DMS53 (cell line): Measurements from ENCODE around the gene CEP126.

Source experiments
- DNase-seq: peaks from one replicate; lab custom pipeline; 2025; lab: John Stamatoyannopoulos, UW

CEP126 gene

GRCh38 chr11:101914738-101915426 lies at the start of gene CEP126:
CEP126 (plus strand) TSS chr11:101915010; CDS start chr11:101915285, 275 bp downstream.
- DNase-seq: peak; percentile 99

GRCh38 chr11:101866619-101867491 lies 48.0 kb upstream of the CEP126 start:
- DNase-seq: peak; percentile 22

- DNase-seq: no peak
These were observed 46.9 kb upstream of the CEP126 start for GRCh38 chr11:101867951-101868350.

- DNase-seq: no peak
These were observed 44.3 kb upstream of the CEP126 start for GRCh38 chr11:101870510-101870909.

GRCh38 chr11:101872171-101872882 lies 42.5 kb upstream of the CEP126 start:
- no peak for DNase-seq

- peak; percentile 88 for DNase-seq
These were observed 34.6 kb upstream of the CEP126 start for GRCh38 chr11:101880222-101880621.

- DNase-seq: no peak
These were observed 33.2 kb upstream of the CEP126 start for GRCh38 chr11:101881586-101881985.

- DNase-seq: no peak
These were observed 29.2 kb upstream of the CEP126 start for GRCh38 chr11:101885631-101886030.

- DNase-seq: no peak
These were observed 25.0 kb upstream of the CEP126 start for GRCh38 chr11:101889767-101890166.

- no peak for DNase-seq
These were observed 20.3 kb upstream of the CEP126 start for GRCh38 chr11:101894505-101894904.

- no peak for DNase-seq
These were observed 7.0 kb upstream of the CEP126 start for GRCh38 chr11:101907815-101908214.

GRCh38 chr11:101909087-101909486 lies 5.7 kb upstream of the CEP126 start:
- no peak for DNase-seq

GRCh38 chr11:101912823-101913284 lies 2.0 kb upstream of the CEP126 start:
- peak; percentile 55 for DNase-seq

- no peak for DNase-seq
These were observed 1.2 kb upstream of the CEP126 start for GRCh38 chr11:101913656-101914055.

- peak; percentile 61 for DNase-seq
These were observed 471 bp upstream of the CEP126 start for GRCh38 chr11:101914341-101914737.

GRCh38 chr11:101915791-101916291 lies 1.0 kb downstream of the CEP126 start:
- peak; percentile 90 for DNase-seq

GRCh38 chr11:101916422-101916821 lies 1.6 kb downstream of the CEP126 start, which contains the start of gene ANGPTL5:
ANGPTL5 (minus strand) TSS chr11:101916522; CDS start chr11:101907909, 8,613 bp downstream.
- DNase-seq: no peak

GRCh38 chr11:101917226-101917625 lies 2.4 kb downstream of the CEP126 start:
- DNase-seq: peak; percentile 23

- DNase-seq: no peak
These were observed 6.2 kb downstream of the CEP126 start for GRCh38 chr11:101920992-101921391.

- peak; percentile 45 for DNase-seq
These were observed 8.7 kb downstream of the CEP126 start for GRCh38 chr11:101923554-101923953.

- peak; percentile 35 for DNase-seq
These were observed 14.6 kb downstream of the CEP126 start for GRCh38 chr11:101929294-101929915.

- peak; percentile 95 for DNase-seq
These were observed 16.9 kb downstream of the CEP126 start for GRCh38 chr11:101931692-101932091.
